Esophagus mucosa (tissue), 1 donor: Measurements from ENCODE around the gene DISC1. TPM values are rescaled to one million over a fixed set of nuclear protein-coding genes. Genes with fewer than 3 reads are reported as not detected.
"Not testable (repeated sequence)": the region's sequence is repeated elsewhere in the genome, so short reads cannot be mapped to it uniquely, and the experiment has no call there.

Source experiments
- ATAC-seq: fragments of 200-7000 bp; cut with Tn5 transposase; one replicate; pipeline ENCODE4 v1.9.1; 2020
- total RNA-seq: library from RNA; stranded (reverse); gene quantifications from one replicate; pipeline ENCODE4 v1.2.4, GENCODE V29; 2023
- donor health status: DM: yes; HTN: yes; CAD: no.

The DISC1 gene
- total RNA-seq, 1 donor from 2014 or later = 2.4 TPM

DNA sequence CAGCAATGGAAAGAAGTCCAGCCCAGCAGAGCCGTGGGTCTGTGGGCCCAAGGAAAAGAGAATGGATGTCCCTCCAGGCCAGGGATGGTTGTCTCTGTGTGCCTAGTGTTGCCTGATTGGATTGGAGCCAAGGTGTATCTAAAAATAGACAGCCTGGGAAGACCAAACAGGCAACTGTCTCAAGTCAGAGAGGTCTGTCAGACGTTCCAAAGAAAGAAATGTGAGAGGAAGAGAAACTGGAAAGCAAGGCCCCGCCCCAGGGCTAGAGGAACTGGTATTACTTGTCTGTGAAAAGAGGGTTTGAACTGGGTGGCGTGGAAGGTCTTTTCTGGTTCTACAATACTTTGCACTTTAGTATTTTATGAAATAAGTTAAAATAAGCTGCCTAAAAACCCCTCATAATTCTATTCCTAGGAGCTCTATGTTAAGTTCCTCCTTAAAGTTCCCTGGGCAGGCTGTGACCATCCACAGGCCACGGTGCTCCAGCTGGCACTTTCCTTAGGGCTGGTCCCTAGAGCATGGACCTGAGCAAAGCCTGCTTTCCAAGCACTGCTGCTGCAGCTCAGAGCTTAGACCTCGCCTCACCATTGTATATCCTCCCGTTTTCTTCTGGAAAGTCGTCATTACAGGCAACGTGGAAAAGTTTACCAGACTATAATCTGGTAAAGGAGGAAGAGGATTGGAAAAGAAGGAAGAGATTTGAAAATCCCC lies 151.6 kb downstream of the DISC1 start:
- ATAC-seq = peak; percentile 91

DNA sequence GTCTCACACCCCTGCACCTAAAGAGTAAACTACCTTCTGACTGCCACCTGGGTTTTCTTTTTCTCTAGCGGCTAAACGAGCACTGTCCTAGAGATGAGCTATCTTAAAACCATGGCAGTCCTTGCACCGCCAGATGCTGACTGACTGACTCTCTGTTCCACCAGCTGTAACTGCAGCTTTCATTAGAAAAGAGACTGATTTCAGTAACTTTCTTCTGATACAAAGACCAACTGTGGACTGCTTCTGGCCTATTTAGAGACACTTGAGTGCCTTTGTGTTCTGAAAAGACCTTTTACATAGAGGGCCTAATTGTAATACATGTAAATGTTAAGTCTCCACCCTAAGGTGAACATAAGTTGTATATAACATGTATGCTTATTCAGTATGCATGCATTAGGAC lies 152.5 kb downstream of the DISC1 start:
- no peak for ATAC-seq

DNA sequence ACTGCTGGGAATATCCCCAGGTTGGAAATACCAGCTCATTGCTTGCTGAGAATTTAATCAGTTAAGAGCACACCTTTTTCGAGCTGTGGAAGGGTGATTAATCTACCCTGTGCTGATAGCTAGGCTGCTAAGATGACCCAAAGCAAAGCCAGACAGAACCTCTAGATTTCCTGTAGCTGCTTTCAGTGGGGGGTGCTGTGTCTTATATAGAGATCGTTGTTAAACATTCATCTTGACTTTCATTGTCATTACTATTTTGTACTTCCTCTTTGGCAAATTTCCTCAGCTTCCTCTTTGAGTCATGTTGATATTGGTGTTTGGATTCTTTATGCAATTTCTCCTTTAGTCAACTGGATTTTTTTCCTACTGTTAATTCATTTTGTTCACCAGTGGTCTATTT lies 155.3 kb downstream of the DISC1 start:
- ATAC-seq = no peak

DNA sequence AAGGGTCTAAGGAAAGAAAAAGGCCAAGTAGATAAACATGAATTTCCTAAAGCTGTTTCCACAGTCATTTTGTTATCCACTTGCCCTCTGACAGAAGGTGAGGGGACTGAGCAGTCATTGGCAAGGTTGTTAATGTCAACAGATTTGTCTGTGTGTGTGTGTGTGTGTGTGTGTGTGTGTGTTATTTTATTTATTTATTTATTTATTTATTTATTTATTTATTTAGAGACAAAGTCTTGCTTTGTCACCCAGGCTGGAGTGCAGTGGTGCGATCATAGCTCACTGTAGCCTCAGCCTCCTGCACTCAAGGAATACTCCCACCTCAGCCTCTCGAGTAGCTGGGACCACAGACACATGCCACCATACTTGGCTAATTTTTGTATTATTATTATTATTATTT lies 158.5 kb downstream of the DISC1 start:
- ATAC-seq = not testable (repeated sequence)

DNA sequence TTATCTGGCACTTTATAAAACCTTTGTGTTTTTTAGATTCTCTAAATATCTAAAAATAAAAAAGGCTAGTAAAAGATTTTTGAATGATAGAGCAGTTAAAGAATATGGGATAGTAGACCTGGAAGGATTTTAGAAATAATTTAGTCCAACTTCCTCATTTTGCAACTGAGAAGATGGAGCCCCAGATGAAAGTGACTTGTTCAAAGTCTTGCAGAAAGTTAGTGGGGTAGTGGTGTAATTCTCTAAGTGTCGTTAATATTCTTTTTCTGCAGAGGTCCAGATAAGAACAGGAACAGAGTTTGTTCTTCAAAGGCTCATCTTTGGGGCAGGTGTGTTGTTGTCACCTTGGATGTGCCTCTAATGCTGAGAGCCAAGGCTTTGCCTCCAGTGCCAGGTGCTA lies 159.5 kb downstream of the DISC1 start:
- ATAC-seq = no peak

DNA sequence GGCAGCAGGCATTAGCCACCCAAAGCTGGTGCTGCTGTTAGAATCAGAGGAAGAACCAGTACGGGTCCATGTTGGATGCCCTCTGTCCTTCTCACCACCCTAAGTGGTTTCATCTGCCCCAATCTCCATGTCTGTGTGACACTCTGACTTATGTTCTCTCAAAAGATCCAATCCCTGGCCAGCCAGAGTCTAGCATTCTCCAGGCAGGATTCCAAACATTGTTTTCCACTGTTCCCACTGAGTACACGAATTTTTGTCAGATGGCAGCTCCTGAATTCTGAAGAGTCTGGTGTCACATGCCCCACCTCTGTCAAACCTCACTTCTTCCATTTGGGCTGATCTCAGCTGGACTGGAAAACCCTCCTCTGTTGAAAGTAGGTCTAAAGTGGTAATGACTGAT lies 166.0 kb downstream of the DISC1 start:
- ATAC-seq = no peak

DNA sequence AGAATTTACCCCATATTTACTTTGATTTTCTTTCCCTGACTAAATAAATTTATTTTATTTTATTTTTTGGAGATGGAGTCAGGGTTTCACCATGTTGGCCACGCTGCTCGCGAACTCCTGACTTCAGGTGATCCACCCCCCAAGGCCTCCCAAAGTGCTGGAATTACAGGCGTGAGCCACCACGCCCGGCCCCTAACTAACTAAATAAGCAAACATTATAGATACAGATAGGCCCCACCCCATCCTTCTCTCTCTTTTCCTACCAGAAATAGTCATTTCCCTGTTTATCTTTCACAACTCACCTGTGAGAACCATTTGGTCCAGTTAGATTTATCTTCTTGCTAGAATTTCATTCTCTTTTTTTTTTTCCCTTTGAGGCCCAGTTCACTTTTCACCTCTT lies 167.3 kb downstream of the DISC1 start:
- ATAC-seq = no peak

DNA sequence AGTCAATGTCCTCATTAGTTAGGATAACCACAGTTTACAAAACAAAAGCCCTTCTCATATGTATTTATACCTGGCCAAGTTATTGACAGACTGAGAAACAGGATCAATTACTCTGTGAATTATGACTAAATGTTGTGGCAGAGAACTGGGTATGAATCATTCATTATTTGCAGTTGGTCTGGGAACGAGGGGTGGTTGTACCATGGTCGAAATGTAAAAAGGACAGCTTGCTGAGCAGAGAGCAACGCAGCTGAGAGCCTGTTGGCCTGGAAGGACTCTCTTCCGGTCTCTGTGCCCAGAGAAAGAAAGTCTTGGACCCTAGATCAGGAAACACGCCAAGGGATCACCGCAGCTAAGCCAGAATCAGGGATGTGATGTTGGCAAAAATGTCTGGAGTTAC lies 169.6 kb downstream of the DISC1 start:
- ATAC-seq = no peak

DNA sequence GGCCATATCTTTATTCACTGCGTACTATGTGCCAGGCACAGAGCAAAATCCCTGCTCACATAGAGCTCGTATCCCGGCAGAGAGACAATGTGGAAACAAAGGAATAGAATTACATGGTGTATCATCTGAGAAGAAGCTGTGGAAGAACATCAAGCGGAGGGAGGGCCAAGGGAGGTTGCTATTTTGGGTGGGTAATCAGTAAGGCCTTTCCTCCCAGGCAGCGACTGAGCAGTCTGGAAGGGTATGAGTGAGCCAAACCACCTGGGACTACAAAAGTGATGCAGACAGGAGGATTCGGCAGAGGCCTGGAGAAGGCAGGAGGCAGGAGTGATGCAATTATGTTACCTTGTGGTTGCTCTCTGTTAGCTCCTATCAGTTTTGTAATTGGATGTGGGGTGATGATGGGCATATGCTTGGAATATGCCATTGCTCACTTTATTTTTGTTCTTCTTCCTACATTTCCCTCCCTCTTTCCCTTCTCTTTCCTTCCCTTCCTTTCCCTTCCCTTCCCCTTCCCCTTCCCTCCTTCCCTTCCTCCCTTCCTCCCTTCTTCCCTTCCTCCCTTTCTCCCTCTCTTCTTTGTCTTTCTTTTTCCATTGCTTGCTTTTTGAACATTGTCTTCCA lies 172.9 kb downstream of the DISC1 start:
- ATAC-seq = no peak

DNA sequence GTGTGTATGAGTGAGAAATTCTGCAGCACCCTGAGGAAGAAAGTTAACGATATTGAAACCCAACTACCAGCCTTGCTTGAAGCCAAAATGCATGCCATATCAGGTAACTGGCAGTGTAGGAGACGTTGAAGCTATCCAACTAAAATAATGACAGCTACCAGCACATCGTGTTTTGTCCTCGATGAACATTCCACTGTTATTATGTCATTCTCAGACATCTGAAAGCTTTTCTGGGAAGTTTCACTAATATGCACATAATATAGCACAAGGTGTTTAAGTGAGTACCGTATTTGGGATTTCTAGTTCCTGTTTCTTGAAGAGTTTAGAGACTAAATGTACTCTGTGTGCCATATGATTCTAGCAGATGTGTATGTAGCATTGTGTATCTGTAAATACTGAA lies 173.5 kb downstream of the DISC1 start:
- ATAC-seq = no peak

DNA sequence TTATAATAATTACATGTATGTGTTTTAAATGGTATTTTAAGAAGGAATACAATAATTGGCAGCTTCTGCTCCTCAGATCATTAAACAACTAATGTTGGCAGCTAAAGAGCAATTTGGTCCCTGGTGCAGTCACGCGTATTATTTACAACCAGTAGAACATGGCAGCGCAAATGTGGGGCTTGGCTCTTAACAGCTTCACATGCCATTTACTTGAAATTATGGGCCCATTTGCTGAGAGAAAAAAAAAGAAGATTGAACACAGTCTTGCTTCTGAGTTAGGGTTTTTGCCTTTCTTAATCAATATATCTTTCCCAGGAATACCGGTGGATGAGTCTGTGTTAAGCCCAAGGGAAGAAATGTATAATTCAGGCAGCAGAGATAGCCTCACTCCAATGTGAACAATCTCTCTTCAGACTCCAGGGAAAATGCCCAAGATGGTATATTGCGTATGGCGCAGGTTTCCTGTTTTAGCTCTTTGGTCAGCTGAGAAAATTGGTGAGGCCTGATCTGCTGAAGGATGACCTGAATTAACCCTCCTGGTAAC lies 174.5 kb downstream of the DISC1 start:
- ATAC-seq = no peak

DNA sequence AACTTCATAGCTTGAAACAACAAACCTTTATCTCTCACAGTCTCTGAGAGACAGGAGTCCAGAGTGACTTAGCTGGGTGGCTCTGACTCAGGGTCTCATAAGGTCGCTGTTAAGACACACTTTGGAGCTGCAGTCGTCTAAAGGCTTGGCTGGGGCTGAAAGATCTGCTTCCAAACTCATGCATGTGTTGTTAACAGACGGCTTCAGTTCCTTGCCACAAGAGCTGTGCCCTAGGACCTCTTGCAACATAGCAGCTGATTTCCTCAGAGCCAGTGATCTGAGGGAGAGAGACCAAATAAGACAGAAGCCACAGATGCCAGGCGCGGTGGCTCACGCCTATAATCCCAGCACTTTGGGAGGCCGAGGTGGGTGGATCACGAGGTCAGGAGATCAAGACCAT lies 176.8 kb downstream of the DISC1 start:
- ATAC-seq = no peak

DNA sequence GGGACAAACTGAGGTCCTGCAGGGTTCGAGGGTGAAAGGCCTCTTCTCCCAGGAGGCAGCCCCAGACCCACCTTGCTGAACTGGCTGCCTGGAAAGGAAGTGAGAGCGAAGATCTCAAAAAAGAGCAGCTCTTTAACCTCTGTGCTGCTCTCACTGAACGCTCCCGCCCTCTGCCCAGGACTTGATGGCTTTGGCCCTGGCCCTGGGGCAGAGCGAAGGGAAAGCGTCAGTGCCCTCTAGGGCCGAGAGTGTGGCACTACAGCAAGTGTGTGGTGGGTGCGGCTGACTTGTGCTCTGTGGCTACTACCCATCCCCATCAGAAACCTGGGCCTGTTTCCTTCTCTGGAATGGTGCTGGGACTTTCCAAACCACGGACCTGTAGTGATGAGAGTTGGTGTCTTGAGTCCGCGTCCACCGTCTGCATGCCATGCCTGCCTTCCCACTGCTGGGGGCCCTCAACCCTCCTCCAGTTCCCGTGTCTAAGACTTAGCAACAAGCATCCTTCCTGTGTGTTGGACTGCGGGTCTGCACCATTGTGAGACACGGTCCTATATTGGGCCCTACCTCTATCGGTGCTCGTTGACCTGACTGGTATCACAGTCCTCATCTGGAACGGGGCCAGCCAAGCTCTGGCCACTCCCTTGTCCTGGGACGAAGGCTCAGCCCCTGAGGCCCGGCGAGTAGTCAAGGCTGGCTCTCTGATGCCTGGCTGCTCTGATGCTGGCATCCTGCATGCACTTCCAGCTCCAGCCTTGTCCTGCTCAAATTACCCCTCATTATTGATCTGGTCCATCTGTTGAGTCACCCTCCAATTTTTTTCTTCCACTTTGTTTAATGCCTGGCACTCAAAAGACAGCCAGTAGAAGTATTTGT lies 180.3 kb downstream of the DISC1 start:
- peak; percentile 95 for ATAC-seq

DNA sequence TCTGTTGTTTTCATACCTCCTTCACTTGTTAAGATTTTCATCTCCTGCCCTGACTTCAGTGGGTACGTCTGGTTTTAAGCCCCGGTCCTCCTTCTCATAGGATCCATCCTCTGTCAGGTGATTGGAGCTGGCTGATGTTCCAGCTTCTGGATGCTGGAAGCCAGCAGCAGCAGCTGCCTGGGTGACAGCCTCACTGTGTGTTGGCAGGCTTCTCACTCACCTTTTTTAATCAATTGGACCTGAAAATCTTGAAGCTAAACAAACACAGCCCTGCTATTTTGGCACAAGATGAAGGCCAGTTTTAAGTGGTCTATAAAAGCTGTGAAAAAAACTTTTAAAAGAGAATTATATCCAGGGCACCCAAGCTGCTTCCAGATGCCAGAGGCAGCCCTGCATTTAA lies 181.0 kb downstream of the DISC1 start:
- ATAC-seq = no peak

DNA sequence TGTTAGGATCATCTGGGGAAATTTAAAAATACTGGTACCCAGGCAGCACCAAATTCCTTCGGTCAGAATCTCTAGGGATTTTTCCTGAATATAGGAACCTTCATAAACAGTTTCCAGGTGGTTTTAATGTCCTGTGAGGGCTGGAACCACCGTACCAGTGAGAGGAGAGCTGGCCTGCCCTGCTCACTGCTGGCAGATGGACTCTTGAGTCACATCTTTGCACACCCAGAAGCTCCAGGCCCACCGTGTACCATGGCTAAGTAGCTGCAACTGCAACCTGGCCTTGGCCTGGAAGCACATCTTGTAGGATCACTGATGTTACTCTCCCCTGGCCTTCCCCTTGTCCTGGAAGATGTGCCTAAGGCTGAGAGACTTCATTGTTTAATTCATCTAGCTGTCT lies 181.5 kb downstream of the DISC1 start:
- ATAC-seq = no peak

DNA sequence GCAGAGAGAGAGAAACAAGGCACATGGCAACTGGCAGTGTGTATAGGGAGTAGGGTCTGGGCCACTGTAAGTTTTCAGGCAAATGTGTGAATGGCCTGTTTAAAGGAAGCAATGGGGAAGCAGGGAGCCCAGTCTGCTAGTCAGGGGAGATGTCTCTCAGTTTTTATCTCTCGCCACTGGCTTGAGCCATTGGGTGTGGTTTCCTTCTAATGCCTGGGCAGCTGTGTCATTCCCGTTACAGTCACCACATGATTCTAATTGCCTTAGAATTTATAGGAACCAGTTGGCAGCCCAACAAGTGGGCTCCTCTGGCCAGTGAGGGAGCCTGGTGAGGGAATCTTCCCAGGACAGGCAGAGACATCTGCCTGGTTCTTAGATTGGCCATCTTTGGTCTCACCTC lies 182.4 kb downstream of the DISC1 start:
- ATAC-seq = no peak

DNA sequence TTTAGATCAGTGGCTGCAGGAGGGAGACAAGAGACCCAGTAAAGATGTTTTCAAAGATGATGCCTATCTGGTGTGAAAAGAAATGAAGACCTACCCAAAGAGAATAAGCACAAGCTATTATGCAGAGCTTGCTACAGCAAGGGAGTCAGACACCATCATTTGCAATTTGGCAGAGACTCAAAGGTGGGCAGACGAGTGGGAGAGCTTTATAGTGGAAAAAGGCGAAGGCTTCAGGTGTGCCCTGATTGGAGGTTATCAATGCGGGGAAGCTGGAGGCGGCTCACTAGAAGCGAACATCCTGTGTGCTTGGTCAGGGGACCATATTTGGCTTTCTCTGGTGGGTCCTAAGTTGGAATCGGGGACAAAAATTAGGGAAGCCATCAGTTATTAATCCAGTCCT lies 183.8 kb downstream of the DISC1 start:
- no peak for ATAC-seq

DNA sequence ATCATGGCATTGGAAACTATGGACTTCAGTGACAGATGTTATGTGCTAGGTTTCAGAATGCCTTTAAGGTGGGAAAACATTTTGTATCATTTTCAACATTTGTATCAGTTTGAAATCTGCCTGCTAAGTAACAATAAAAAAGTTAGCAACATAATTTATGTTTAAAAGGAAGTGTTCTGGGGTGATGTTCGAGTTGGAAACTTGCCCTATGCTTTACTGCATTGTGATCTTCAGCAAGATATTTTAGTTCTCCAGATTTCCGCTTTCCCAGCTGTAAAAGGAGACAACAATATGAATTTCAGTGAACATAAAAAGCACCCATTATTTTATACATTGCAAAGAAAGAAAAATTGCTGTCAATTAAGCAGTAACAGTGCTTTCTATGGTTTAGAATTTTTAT lies 187.4 kb downstream of the DISC1 start:
- no peak for ATAC-seq

DNA sequence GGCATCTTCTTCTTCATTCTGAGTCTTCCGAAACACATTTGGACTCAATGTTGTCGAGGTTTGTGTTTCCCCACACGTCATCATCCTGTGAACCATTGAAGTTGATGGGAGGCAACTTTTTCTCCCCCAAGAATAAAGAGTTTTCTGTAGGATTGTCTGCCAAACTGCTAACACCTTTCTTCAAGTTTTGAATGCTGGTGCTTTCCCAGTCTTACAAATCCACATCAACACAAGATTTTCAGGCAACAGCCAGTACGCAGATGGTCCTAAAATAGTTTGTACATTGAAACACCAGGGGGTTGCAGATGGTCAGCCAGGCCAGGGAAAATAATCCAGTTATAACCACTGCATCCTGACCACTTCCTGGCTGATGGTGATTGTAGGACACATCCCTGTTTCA lies 187.9 kb downstream of the DISC1 start:
- ATAC-seq = no peak

DNA sequence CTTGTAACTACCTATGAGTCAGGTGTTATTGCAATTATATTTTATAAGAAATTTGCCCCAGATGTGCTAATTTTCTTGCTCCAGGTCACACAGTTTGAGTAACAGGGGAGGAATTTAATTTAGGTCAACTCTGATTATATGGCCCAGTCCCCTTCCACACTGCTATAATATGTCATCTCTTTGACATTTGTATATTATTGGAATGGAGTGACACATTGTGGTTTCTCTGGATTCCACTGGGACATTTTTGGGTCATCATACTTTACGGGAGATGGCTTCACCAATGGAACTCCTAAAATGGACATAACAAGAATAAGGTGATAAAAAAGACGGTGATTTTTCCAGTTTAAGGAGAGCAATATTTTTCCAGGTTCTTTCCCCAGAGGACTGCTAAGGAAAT lies 191.2 kb downstream of the DISC1 start:
- ATAC-seq = no peak

DNA sequence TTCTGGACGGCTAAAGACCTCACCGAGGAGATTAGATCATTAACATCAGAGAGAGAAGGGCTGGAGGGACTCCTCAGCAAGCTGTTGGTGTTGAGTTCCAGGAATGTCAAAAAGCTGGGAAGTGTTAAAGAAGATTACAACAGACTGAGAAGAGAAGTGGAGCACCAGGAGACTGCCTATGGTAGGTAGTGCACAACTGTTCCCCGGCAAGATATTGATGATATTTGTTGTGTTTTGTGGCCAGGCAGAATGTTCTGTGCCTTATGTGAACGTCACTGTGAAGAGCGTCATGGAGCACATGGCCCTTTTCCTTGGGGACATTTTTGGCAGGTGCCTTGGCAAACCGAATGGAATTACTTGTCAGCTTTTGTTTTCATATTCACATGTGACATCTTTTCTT lies 191.7 kb downstream of the DISC1 start:
- ATAC-seq = no peak

DNA sequence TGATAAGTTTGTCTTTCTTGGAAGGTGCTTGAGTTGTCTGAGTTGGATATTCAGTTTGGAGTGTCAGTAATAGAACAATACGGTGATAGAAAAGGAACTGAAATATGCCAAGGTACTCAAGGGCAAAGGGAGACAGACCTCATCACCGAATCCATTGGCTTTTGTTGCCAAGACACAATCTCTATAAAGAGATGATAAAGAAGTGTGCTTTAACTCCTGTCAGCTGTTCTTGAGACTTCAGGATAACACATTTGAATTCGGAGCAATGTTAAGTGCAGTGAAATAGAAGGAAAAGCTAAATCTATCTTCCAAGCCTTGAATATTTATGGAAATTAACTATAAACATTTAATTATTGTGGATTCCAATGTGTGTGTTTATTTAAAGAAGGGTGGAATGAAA lies 194.7 kb downstream of the DISC1 start:
- no peak for ATAC-seq

DNA sequence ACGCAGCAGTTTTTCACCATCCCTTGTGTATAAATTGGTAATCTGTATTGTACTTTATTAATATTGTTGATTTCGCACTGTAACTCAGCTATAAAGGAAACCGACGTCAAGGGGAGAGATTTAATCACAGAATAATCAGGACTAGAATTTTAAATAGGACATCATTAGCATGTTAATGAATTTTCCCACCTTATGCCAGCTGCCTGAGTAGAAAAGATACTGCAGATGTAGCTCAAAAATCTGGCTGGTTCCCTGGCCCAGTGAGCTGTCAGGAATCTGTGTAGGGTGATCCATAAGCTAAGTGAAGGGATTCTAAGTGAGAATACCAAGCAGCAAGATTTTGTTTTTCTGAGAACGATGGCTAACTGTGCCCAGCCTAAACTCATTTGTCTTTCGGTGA lies 195.5 kb downstream of the DISC1 start:
- no peak for ATAC-seq

DNA sequence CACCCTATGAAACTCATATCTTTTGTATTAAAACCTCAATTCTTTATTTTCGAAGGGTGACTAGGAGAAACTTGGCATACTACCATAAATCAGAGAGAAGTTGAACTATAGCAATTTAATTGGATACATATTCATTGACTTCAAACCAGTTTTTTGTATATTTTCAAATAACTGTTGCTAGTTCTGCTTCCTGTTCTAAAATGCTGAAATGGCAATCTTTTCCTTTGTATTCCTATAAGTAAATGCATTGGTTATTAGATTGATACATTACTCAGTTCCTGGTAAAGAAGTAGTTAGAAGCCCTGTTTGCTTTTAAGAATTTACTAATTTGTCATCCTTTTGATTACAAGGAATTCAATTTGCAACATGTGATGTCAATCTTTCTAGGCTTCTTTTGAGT lies 200.0 kb downstream of the DISC1 start:
- ATAC-seq = no peak
